ENCODE measurements around the gene VPS36. TPM values are rescaled to one million over a fixed set of nuclear protein-coding genes. Genes with fewer than 3 reads are reported as not detected.

The VPS36 gene
- total and polyA plus RNA-seq, 2 of the 13 experiments (the other 11 are each of a cell fraction or from before 2014, with no cell fraction given) = 17.2 to 22.4 TPM

DNA sequence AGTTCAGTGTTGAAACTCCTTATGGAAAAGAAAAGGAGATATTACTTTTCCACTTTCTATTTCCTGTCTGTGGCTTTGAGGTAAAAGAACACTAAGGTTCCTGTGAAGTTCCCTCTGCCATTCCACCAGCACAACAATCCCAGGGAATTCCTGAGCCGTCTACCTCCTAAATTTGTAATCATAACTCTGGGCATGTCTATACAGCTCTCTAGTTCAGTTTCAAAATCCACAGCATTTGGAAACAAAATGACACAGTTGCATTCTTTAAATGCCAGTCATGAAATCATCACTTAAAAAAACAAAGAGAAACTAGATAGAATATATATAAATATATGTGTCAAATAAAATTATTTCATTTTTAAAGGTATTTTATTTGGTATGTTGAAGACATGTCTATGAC lies 35.5 kb downstream of the VPS36 start:
- no peaks in the 10 kb centered on the region for H4K20me1 ChIP-seq (ENCODE audit: insufficient read depth, low read length)
- POLR2A ChIA-PET = no interaction called here

DNA sequence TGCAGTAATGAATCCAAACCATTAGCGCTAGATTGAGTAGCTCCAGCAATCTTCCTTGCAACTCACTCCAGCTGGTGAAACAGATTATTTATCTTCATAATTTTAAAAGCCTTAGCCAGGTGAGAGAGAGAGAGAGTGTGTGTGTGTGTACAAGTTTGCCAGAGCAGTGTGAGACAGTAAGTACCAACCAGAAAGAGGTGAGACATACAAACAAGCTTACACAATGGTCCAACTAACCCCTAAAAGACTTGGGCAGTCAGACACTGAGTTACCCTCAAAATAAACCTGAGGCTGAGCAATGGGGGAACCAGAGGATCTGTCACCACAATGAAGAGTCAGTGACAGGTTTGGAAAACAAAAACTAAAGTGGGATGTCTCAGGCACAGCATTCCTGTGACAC lies 36.4 kb downstream of the VPS36 start:
- Histone ChIP-seq H4K20me1 (ENCODE audit: insufficient read depth, low read length) (no peaks in the 10 kb centered on the region), H3K4me2 (ENCODE audit: low read depth, low read length) (no peak overlapping the region), H3K9me3 (ENCODE audit: low read length) (no peaks in the 10 kb centered on the region), H3K27ac (ENCODE audit: extremely low read length, insufficient read depth, low read length) (no peak overlapping the region), H3K36me3 (replicated peaks in 1 of 2; ENCODE audit: control insufficient read depth in 1 of 2, insufficient read depth in 2 of 2, low read length in 2 of 2) (peaks cover 9 to 21% of the 10 kb centered on the region in 2 experiments), H3K27me3 (ENCODE audit: control insufficient read depth in 1 of 2, insufficient read depth in 2 of 2, low read length in 2 of 2) (no peaks in the 10 kb centered on the region), H3K9ac (ENCODE audit: insufficient read depth, low read depth, low read length) (no peak overlapping the region), H3K79me2 (ENCODE audit: insufficient read depth, low read length) (no peaks in the 10 kb centered on the region), H3K4me3 (replicated peaks in 1 of 3; ENCODE audit: insufficient read depth in 1 of 3, low read depth in 2 of 3, low read length in 3 of 3) (no peak overlapping the region), H3K4me1 (ENCODE audit: insufficient read depth, low read length) (no peaks in the 10 kb centered on the region), H2AFZ (ENCODE audit: low read length) (no peak overlapping the region)
- ATAC-seq (no peak), FAIRE-seq (no peak), DNase-seq (ENCODE audit: low spot score) (no peak)
- TF ChIP-seq, protein P1, sequence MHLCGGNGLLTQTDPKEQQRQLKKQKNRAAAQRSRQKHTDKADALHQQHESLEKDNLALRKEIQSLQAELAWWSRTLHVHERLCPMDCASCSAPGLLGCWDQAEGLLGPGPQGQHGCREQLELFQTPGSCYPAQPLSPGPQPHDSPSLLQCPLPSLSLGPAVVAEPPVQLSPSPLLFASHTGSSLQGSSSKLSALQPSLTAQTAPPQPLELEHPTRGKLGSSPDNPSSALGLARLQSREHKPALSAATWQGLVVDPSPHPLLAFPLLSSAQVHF (CRISPR knock-in tag; IDR thresholded peaks at IDR 0.05) = no peak
- TF ChIP-seq ZBTB20 (CRISPR knock-in tag; IDR thresholded peaks at IDR 0.05; ENCODE audit: borderline replicate concordance, low read depth) = no peak
- ChIA-PET POLR2A (no interaction called here), CTCF (ENCODE audit: low intra/inter-chr PET ratio, low total read pairs) (no interaction called here)
- WGBS (ENCODE audit: low lambda C conversion rate) = 100% methylated on average over 1 of the region's 1 CpG
- in situ Hi-C loops (cut with HindIII; ENCODE audit: extremely low pct_ligation_motif_present, low pct_unique_long_range_greater_than_20kb) = no loop called here
- no TSS peak for BruUV-seq (replicated peaks)
- intact Hi-C loops (cut with micrococcal nuclease; ENCODE audit: unreplicated experiment) = no loop called here

More for the DNA sequence above, 35.5 kb downstream of the VPS36 start:
- no peaks in the 10 kb centered on the region for H3K4me1 ChIP-seq (ENCODE audit: insufficient read depth, low read length)
- H3K9ac ChIP-seq (ENCODE audit: insufficient read depth, low read depth, low read length) = no peak overlapping the region
- WGBS (ENCODE audit: low lambda C conversion rate) = 100% methylated on average over 1 of the region's 1 CpG
- FAIRE-seq (no peak), DNase-seq (ENCODE audit: low spot score) (no peak), ATAC-seq (no peak)
- in situ Hi-C loops (cut with HindIII; ENCODE audit: extremely low pct_ligation_motif_present, low pct_unique_long_range_greater_than_20kb) (no loop called here), intact Hi-C loops (cut with micrococcal nuclease; ENCODE audit: unreplicated experiment) (no loop called here)
- H3K36me3 ChIP-seq (replicated peaks in 1 of 2; ENCODE audit: control insufficient read depth in 1 of 2, insufficient read depth in 2 of 2, low read length in 2 of 2) = peaks cover 9 to 21% of the 10 kb centered on the region in 2 experiments
- BruUV-seq (replicated peaks) = no TSS peak
- no peak overlapping the region for H3K4me3 ChIP-seq (replicated peaks in 1 of 3; ENCODE audit: insufficient read depth in 1 of 3, low read depth in 2 of 3, low read length in 3 of 3)
- TF ChIP-seq, protein P2, sequence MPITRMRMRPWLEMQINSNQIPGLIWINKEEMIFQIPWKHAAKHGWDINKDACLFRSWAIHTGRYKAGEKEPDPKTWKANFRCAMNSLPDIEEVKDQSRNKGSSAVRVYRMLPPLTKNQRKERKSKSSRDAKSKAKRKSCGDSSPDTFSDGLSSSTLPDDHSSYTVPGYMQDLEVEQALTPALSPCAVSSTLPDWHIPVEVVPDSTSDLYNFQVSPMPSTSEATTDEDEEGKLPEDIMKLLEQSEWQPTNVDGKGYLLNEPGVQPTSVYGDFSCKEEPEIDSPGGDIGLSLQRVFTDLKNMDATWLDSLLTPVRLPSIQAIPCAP (CRISPR knock-in tag; IDR thresholded peaks at IDR 0.05; ENCODE audit: low read depth) = no peak
- H3K27ac ChIP-seq (ENCODE audit: extremely low read length, insufficient read depth, low read length) = no peak overlapping the region
- no peaks in the 10 kb centered on the region for H3K79me2 ChIP-seq (ENCODE audit: insufficient read depth, low read length)
- no peak overlapping the region for H2AFZ ChIP-seq (ENCODE audit: low read length)
- no peak overlapping the region for H3K4me2 ChIP-seq (ENCODE audit: low read depth, low read length)
- CTCF ChIA-PET (ENCODE audit: low intra/inter-chr PET ratio, low total read pairs) = no interaction called here
- H3K9me3 ChIP-seq (ENCODE audit: low read length) = no peaks in the 10 kb centered on the region
- H3K27me3 ChIP-seq (ENCODE audit: control insufficient read depth in 1 of 2, insufficient read depth in 2 of 2, low read length in 2 of 2) = no peaks in the 10 kb centered on the region

Measured in HepG2 (cell line).